NCI-H146 treated with DMSO at 0.1 percent for 48 hours (cell line): Measurements from ENCODE around the gene HEPACAM2.
A peak's percentile ranks its signal among the peaks of the same experiment; 100 is the strongest.

Experiments used
- DNase-seq: peaks from one replicate; lab custom pipeline; 2025; ENCODE audit not compliant: unreplicated experiment; lab: John Stamatoyannopoulos, UW

Gene HEPACAM2

GRCh38 chr7:93148144-93148543 lies 78.1 kb downstream of the HEPACAM2 start, which contains the start of gene SAMD9L:
TSS of gene SAMD9L (minus strand) at chr7:93148385. CDS start at chr7:93135971, 12,414 bp downstream.
- no peak for DNase-seq

DNA sequence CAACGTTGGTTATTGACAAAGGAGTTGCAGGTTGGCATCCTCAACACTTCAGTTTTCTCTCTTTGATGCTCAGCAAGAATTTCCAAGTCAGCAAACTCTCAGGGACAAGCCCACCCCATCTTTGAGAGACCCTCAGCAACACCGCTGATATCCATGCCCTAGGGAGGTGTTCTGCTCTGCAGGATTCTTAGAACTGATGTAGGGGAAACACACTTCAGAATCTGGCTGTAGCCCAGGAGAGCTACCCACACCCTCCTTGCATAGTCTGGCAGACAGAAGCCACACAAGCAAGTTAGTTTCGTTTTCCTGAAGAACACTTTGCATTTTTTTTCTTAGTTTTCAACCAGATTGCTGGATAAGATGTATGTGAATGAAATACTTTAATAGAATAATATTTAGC lies 78.9 kb downstream of the HEPACAM2 start:
- peak; percentile 18 for DNase-seq

DNA sequence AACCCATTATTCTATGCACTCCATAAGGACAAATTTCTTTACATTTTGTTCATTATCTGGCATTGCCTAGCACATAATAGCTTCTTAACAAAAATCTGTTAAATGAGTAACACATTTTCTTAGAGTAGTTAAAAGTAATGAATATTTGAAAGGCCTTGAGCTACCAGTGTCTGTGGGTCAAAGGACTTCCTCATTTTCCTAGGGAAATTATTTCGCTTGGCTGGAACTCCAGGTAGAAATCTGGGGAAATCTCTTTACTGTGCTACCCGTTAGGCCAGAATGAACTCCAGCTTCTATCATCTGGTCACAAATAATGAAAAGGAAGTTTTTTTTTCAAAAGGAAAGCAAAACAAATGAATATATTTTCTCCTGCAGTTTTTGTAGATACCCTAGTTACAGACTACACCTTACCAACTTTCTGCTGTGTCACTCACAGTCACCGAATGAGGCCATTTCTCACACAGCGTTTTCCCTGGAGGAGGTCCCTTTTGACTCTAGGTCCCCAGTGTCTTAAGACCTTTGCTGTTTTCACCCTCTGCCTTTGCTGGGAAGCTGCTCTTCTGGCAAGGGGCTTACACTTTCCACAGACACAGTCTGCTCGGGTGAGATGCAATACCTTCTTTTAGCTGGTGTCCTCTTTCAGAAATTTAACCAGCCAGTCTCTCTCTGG lies 79.7 kb downstream of the HEPACAM2 start:
- DNase-seq: no peak

- no peak for DNase-seq
Measured at GRCh38 chr7:93146036-93146435, 80.2 kb downstream of the HEPACAM2 start.

GRCh38 chr7:93145354-93145753 lies 80.9 kb downstream of the HEPACAM2 start:
- DNase-seq: no peak

DNA sequence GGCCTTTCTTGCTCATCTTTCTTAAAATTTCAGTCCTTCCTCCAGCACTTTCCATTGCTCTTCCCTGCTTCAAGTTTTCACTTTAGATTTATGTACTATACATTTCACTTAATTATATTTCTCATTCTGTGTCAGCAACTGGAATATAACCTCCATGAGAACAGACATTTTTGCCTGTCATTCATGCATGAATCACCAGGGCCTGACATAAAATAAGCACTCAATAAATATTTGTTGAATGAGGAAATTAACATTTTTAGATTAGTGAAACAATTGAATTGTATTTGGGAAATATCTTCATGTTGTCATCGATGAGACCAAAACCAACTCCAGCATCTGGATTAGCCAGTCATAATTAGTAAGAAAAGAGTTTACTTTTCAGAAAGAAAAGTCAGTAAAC lies 84.1 kb downstream of the HEPACAM2 start:
- no peak for DNase-seq

DNA sequence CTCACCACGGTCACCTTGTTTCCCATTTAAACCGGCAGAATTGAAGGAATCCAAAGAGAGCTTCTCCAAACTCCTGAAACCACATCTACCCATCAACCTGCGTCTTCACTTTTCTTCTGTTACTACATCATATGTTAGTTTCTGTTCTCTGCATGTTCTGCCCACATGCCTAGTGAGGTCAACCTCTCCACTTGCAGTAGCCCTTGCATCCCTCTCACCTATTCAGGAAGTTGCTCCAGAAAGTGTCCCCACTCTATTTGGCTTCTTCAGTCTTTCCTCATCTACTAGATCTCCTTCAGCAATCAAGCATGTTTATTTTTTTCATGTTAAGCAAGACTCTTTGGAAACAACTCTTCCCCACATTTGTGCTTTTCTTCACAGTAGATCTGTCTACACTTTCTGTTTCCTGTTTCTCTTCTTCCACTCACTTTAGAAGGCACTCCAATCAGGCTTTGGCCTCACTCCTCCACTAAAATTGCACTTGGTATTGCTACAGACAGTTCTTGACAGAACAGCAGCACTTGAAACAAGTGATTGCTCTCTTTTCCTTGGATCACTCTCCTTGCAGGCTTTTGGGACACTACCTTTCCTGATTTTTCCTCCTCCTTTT lies 85.6 kb downstream of the HEPACAM2 start:
- no peak for DNase-seq

- DNase-seq: no peak
Measured at GRCh38 chr7:93138576-93138975, 87.7 kb downstream of the HEPACAM2 start.
